IMR-90 (cell line): ENCODE results near the gene FLVCR2.

Experiments
- CHD1 ChIP-seq: IDR thresholded peaks from 2 replicates; pipeline ENCODE4 v1.6.1; 2012; ENCODE audit warnings: low read depth, low read length, improper control_type of control experiment
- MXI1 ChIP-seq: IDR thresholded peaks from 2 replicates; pipeline ENCODE4 v1.6.1; 2012; ENCODE audit warnings: low read depth, mild to moderate bottlenecking, low read length, moderate library complexity, borderline replicate concordance
- POLR2A ChIP-seq: IDR thresholded peaks from 2 replicates; pipeline ENCODE4 v1.6.1; 2012; ENCODE audit warnings: mild to moderate bottlenecking, low read depth, low read length
- RAD21 ChIP-seq: IDR thresholded peaks from 2 replicates; pipeline ENCODE4 v1.6.1; 2012; ENCODE audit warnings: low read length, improper control_type of control experiment
- TF ChIP-seq, protein P1 (sequence below): conservative IDR thresholded peaks from 2 replicates; pipeline ENCODE4 v1.5.1; 2012; ENCODE audit warnings: mild to moderate bottlenecking, low read depth, low read length, improper control_type of control experiment

- TF ChIP-seq, protein P1, sequence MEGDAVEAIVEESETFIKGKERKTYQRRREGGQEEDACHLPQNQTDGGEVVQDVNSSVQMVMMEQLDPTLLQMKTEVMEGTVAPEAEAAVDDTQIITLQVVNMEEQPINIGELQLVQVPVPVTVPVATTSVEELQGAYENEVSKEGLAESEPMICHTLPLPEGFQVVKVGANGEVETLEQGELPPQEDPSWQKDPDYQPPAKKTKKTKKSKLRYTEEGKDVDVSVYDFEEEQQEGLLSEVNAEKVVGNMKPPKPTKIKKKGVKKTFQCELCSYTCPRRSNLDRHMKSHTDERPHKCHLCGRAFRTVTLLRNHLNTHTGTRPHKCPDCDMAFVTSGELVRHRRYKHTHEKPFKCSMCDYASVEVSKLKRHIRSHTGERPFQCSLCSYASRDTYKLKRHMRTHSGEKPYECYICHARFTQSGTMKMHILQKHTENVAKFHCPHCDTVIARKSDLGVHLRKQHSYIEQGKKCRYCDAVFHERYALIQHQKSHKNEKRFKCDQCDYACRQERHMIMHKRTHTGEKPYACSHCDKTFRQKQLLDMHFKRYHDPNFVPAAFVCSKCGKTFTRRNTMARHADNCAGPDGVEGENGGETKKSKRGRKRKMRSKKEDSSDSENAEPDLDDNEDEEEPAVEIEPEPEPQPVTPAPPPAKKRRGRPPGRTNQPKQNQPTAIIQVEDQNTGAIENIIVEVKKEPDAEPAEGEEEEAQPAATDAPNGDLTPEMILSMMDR: no peak
- TF ChIP-seq MXI1 (no peak), POLR2A (no peak), CHD1 (no peak), RAD21 (no peak)
These were observed 38.6 kb upstream of the FLVCR2 start for GRCh38 chr14:75539561-75540478.
